H1 (cell line): ENCODE results near the gene ZBTB40. TPM values are rescaled to one million over a fixed set of nuclear protein-coding genes. Genes with fewer than 3 reads are reported as not detected.

Source experiments
- CTCF ChIA-PET: fragments of 300-600 bp; sonication (Branson Sonifier 250); formaldehyde crosslinking; loops from one replicate; lab custom pipeline; 2021; ENCODE audit not compliant: partially characterized antibody; lab: Charles Lee
- POLR2A ChIA-PET: fragments of 300-600 bp; sonication (Branson Sonifier 250); formaldehyde crosslinking; loops from one replicate; lab custom pipeline; 2021; ENCODE audit warnings: inconsistent platforms; ENCODE audit not compliant: partially characterized antibody; lab: Charles Lee
- DNase-seq, 2 experiments: peaks; one replicate each; pipeline versions ENCODE4 v3.0.0 to v3.0.0-alpha.2; 2010 to 2022; ENCODE audit warnings: low spot score in 2 of 2, low read depth in 1 of 2, mixed read lengths in 1 of 2
- FAIRE-seq: peaks from 2 replicates; lab custom pipeline; 2011; peaks lifted over from hg19 to GRCh38; lab: Jason Lieb, UNC
- H2AFZ ChIP-seq: 2 replicates; pipeline ENCODE4 v1.8.1; 2012; ENCODE audit warnings: low read length, inconsistent platforms
- H2AK5ac ChIP-seq: 2 replicates; pipeline ENCODE4 v1.6.1; 2013; ENCODE audit warnings: low read depth, low read length
- H2BK120ac ChIP-seq: replicated peaks from 2 replicates; pipeline ENCODE3; 2013; ENCODE audit warnings: low read depth, low read length, inconsistent platforms
- H2BK12ac ChIP-seq: 2 replicates; pipeline ENCODE4 v1.6.1; 2013; ENCODE audit warnings: low read depth, low read length
- H2BK15ac ChIP-seq: 2 replicates; pipeline ENCODE4 v1.6.1; 2013; ENCODE audit warnings: low read length
- H2BK20ac ChIP-seq: 2 replicates; pipeline ENCODE4 v1.6.1; 2013; ENCODE audit warnings: low read length
- H2BK5ac ChIP-seq: 2 replicates; pipeline ENCODE4 v1.6.1; 2013; ENCODE audit warnings: low read depth, low read length
- H3K14ac ChIP-seq: 2 replicates; pipeline ENCODE4 v1.6.1; 2013; ENCODE audit warnings: inconsistent platforms; ENCODE audit not compliant: insufficient read length
- H3K18ac ChIP-seq: 2 replicates; pipeline ENCODE4 v1.6.1; 2013; ENCODE audit warnings: low read length; ENCODE audit errors: extremely low read depth
- H3K23ac ChIP-seq: 2 replicates; pipeline ENCODE4 v1.6.1; 2013; ENCODE audit warnings: inconsistent platforms; ENCODE audit not compliant: insufficient read length
- H3K23me2 ChIP-seq: 2 replicates; pipeline ENCODE4 v1.6.1; 2013; ENCODE audit warnings: low read depth, low read length
- H3K27ac ChIP-seq: 2 replicates; pipeline ENCODE4 v1.6.1; 2011; ENCODE audit warnings: low read depth, low read length, inconsistent platforms
- H3K27me3 ChIP-seq, 4 experiments: replicated peaks in 1 of 4; 1 replicate in 1 of 4; 2 replicates in 3 of 4; pipeline versions ENCODE4 v1.6.1 to v1.8.1; 2011 to 2013; ENCODE audit warnings: low read length in 3 of 4, mild to moderate bottlenecking in 3 of 4, inconsistent platforms in 2 of 4, mixed read lengths in 2 of 4, moderate library complexity in 1 of 4; ENCODE audit not compliant: control insufficient read depth in 3 of 4, insufficient read depth in 3 of 4; ENCODE audit errors: extremely low read depth in 1 of 4
- H3K36me3 ChIP-seq, 4 experiments: 2 replicates each; pipeline versions ENCODE4 v1.6.1 to v1.8.1; 2011 to 2013; ENCODE audit warnings: mild to moderate bottlenecking in 4 of 4, low read length in 3 of 4, moderate library complexity in 2 of 4, control low read depth in 1 of 4, inconsistent platforms in 1 of 4; ENCODE audit not compliant: insufficient read depth in 4 of 4, control insufficient read depth in 2 of 4
- H3K4ac ChIP-seq: replicated peaks from 2 replicates; pipeline ENCODE3; 2013; ENCODE audit warnings: low read length, low read depth, mixed read lengths, inconsistent platforms; ENCODE audit not compliant: insufficient read length
- H3K4me1 ChIP-seq, 4 experiments: replicated peaks in 1 of 4; 1 replicate in 1 of 4; 2 replicates in 3 of 4; pipeline versions ENCODE4 v1.6.1 to v1.8.1; 2011 to 2013; ENCODE audit warnings: low read length in 3 of 4, inconsistent platforms in 2 of 4, mixed read lengths in 1 of 4; ENCODE audit not compliant: insufficient read depth in 4 of 4, control insufficient read depth in 3 of 4
- H3K4me2 ChIP-seq, 2 experiments: 2 replicates each; pipeline versions ENCODE4 v1.6.1 to v1.8.1; 2011 to 2013; ENCODE audit warnings: low read depth in 2 of 2, low read length in 2 of 2, control low read depth in 1 of 2, inconsistent platforms in 1 of 2, mild to moderate bottlenecking in 1 of 2; ENCODE audit not compliant: insufficient read depth in 1 of 2
- H3K4me3 ChIP-seq, 4 experiments: fragments of 200-600, 300-600 bp in 1 of 4; sonication (generic), shearing (Covaris generic), sonication (Bioruptor Twin) in 1 of 4; 2 replicates each; pipeline versions ENCODE4 v1.5.1 to v1.8.1; 2011 to 2016; ENCODE audit warnings: low read length in 4 of 4, low read depth in 3 of 4, control low read depth in 2 of 4, inconsistent platforms in 2 of 4, mild to moderate bottlenecking in 2 of 4, mixed read lengths in 1 of 4, moderate library complexity in 1 of 4; ENCODE audit not compliant: insufficient read depth in 2 of 4; ENCODE audit errors: extremely low read depth in 1 of 4
- H3K56ac ChIP-seq: replicated peaks from 2 replicates; pipeline ENCODE3; 2013; ENCODE audit warnings: low read depth, mild to moderate bottlenecking, mixed read lengths, low read length, inconsistent platforms; ENCODE audit not compliant: insufficient read length
- H3K79me1 ChIP-seq: 2 replicates; pipeline ENCODE4 v1.6.1; 2013; ENCODE audit warnings: low read depth, low read length, control low read depth
- H3K79me2 ChIP-seq, 2 experiments: 2 replicates each; pipeline versions ENCODE4 v1.6.1 to v1.8.1; 2012 to 2013; ENCODE audit warnings: low read length in 2 of 2, mild to moderate bottlenecking in 2 of 2, inconsistent platforms in 1 of 2; ENCODE audit not compliant: insufficient read depth in 2 of 2, control insufficient read depth in 1 of 2
- H3K9ac ChIP-seq, 4 experiments: replicated peaks in 1 of 4; 1 replicate in 1 of 4; 2 replicates in 3 of 4; pipeline versions ENCODE4 v1.6.1 to v1.8.1; 2011 to 2013; ENCODE audit warnings: low read depth in 3 of 4, low read length in 3 of 4, control low read depth in 2 of 4, mild to moderate bottlenecking in 2 of 4, moderate library complexity in 2 of 4, inconsistent platforms in 1 of 4; ENCODE audit errors: extremely low read depth in 1 of 4
- H3K9me3 ChIP-seq, 2 experiments: 2 replicates each; pipeline versions ENCODE4 v1.6.1 to v1.8.1; 2012 to 2013; ENCODE audit warnings: mild to moderate bottlenecking in 2 of 2, moderate library complexity in 2 of 2, control low read depth in 1 of 2, inconsistent platforms in 1 of 2, low read depth in 1 of 2, low read length in 1 of 2, mixed read lengths in 1 of 2; ENCODE audit not compliant: insufficient read depth in 2 of 2
- H4K20me1 ChIP-seq, 2 experiments: replicated peaks in 1 of 2; 2 replicates each; pipeline versions ENCODE3 to v1.8.1; 2011 to 2013; ENCODE audit warnings: inconsistent platforms in 2 of 2, low read length in 2 of 2, mild to moderate bottlenecking in 1 of 2; ENCODE audit not compliant: insufficient read depth in 2 of 2, control insufficient read depth in 1 of 2
- H4K5ac ChIP-seq: 2 replicates; pipeline ENCODE4 v1.6.1; 2013; ENCODE audit warnings: low read length, low read depth, mixed read lengths, inconsistent platforms; ENCODE audit not compliant: insufficient read length
- H4K8ac ChIP-seq: 2 replicates; pipeline ENCODE4 v1.8.0; 2013; ENCODE audit warnings: mild to moderate bottlenecking, moderate library complexity, low read length, inconsistent platforms; ENCODE audit not compliant: insufficient read depth; ENCODE audit errors: extremely low read depth
- H4K91ac ChIP-seq: replicated peaks from 2 replicates; pipeline ENCODE3; 2013; ENCODE audit warnings: low read length, mixed read lengths, inconsistent platforms; ENCODE audit not compliant: insufficient read length
- BRCA1 ChIP-seq: IDR thresholded peaks from 2 replicates; pipeline ENCODE4 v1.6.1; 2012; ENCODE audit warnings: low read depth, low read length, improper control_type of control experiment
- CREB1 ChIP-seq: IDR thresholded peaks from 2 replicates; pipeline ENCODE4 v1.6.1; 2012; ENCODE audit warnings: inconsistent platforms
- KDM4A ChIP-seq: IDR thresholded peaks from one replicate; pipeline ENCODE4 v1.7.1; 2012; ENCODE audit warnings: low read depth, mild to moderate bottlenecking, moderate library complexity, low read length, inconsistent platforms; ENCODE audit not compliant: severe bottlenecking
- KDM5A ChIP-seq: fragments of 200-600 bp; IDR thresholded peaks from 2 replicates; pipeline ENCODE4 v1.7.1; 2012; ENCODE audit warnings: mild to moderate bottlenecking, low read length, inconsistent platforms, mixed read lengths
- POLR2AphosphoS5 ChIP-seq: IDR thresholded peaks from 2 replicates; pipeline ENCODE4 v1.6.1; 2011; ENCODE audit warnings: low read depth, low read length
- RAD21 ChIP-seq, 2 experiments: IDR thresholded peaks in 1 of 2; conservative IDR thresholded peaks in 1 of 2; 2 replicates each; pipeline ENCODE4 v1.6.1; 2011; ENCODE audit warnings: low read depth in 2 of 2, low read length in 2 of 2, improper control_type of control experiment in 1 of 2, inconsistent platforms in 1 of 2, mild to moderate bottlenecking in 1 of 2, moderate library complexity in 1 of 2
- SP2 ChIP-seq: IDR thresholded peaks from 2 replicates; pipeline ENCODE4 v1.6.1; 2012; ENCODE audit warnings: mild to moderate bottlenecking, low read length, inconsistent platforms
- polyA plus RNA-seq, 7 experiments: library from polyadenylated mRNA; depleted of rRNA in 3 of 7; stranded (reverse) in 5 of 7; unstranded in 2 of 7; fragments of >200 nt in 5 of 7; fragments of 200-250 nt in 2 of 7; gene quantifications; 1 replicate in 5 of 7; 2 replicates in 1 of 7; 4 replicates in 1 of 7; pipeline versions ENCODE4 v1.2.1 to v1.2.3, GENCODE V29; 2011 to 2013; ENCODE audit warnings: missing spikeins in 2 of 7, mixed read lengths in 2 of 7
- total RNA-seq: library from RNA; stranded (reverse); fragmentation: NEBNext Ultra II Directional; extraction: Animal tissue kit (Norgen Biotek cat#: 25700); gene quantifications from 2 replicates; pipeline ENCODE4 v1.2.1, GENCODE V29; 2021

ZBTB40 gene
- total and polyA plus RNA-seq, 2 of the 8 experiments (the other 6 are each of a cell fraction or from before 2014, with no cell fraction given), result 3.1 to 19.3 TPM

GRCh38 chr1:22509815-22510214 lies 58.2 kb downstream of the ZBTB40 start:
- FAIRE-seq (no peak), DNase-seq (no peak)
- POLR2A ChIA-PET, result no interaction called here
- no peak overlapping the region for H3K14ac ChIP-seq
- H2BK15ac ChIP-seq, result no peak overlapping the region
- no peak overlapping the region for H3K9ac ChIP-seq
- CTCF ChIA-PET, result interaction anchor here (0.9 to 2.0 kb wide), 5 partner anchors 11 to 133 kb away, joined by 3 to 5 read pairs (median 4); no protein-coding TSS in a partner anchor
- H2BK120ac ChIP-seq, result no peak overlapping the region
- H3K4me2 ChIP-seq, result no peak overlapping the region
- H3K79me1 ChIP-seq, result no peaks in the 10 kb centered on the region
- H4K5ac ChIP-seq, result no peak overlapping the region
- H3K4me1 ChIP-seq, result no peaks in the 10 kb centered on the region
- no peak overlapping the region for H4K8ac ChIP-seq
- no peak overlapping the region for H3K27ac ChIP-seq
- peaks cover 2 to 35% (median 26%) of the 10 kb centered on the region in 4 experiments for H3K36me3 ChIP-seq
- H4K91ac ChIP-seq, result no peak overlapping the region
- no peaks in the 10 kb centered on the region for H3K79me2 ChIP-seq
- no peak overlapping the region for H2AFZ ChIP-seq
- no peaks in the 10 kb centered on the region for H3K27me3 ChIP-seq
- H3K4ac ChIP-seq, result no peak overlapping the region
- TF ChIP-seq KDM4A, result no peak
- no peak for TF ChIP-seq RAD21 (IDR thresholded peaks at IDR 0.05 in 1 of 2, conservative IDR thresholded peaks at IDR 0.05 in 1 of 2; ENCODE audit: low read depth in 2 of 2, low read length in 2 of 2)
- no peak for TF ChIP-seq CREB1
- TF ChIP-seq BRCA1, result no peak
- TF ChIP-seq SP2, result no peak
- TF ChIP-seq KDM5A, result no peak
- no peak for TF ChIP-seq POLR2AphosphoS5
- H2BK12ac ChIP-seq, result no peak overlapping the region
- H3K18ac ChIP-seq, result no peak overlapping the region
- H3K56ac ChIP-seq, result no peak overlapping the region
- no peak overlapping the region for H3K4me3 ChIP-seq
- no peaks in the 10 kb centered on the region for H3K9me3 ChIP-seq
- H2AK5ac ChIP-seq, result no peak overlapping the region
- H3K23me2 ChIP-seq, result no peaks in the 10 kb centered on the region
- H3K23ac ChIP-seq, result no peak overlapping the region
- H2BK5ac ChIP-seq, result no peak overlapping the region
- no peak overlapping the region for H2BK20ac ChIP-seq
- H4K20me1 ChIP-seq, result peaks cover 0 to 5% of the 10 kb centered on the region in 2 experiments
